ENCODE measurements around the gene SYNGAP1. TPM values are rescaled to one million over a fixed set of nuclear protein-coding genes. Genes with fewer than 3 reads are reported as not detected.
"Not testable (repeated sequence)": the region's sequence is repeated elsewhere in the genome, so short reads cannot be mapped to it uniquely, and the experiment has no call there.

The SYNGAP1 gene
- total RNA-seq, 2 donors from 2014 or later: 9.0 to 9.8 TPM

DNA sequence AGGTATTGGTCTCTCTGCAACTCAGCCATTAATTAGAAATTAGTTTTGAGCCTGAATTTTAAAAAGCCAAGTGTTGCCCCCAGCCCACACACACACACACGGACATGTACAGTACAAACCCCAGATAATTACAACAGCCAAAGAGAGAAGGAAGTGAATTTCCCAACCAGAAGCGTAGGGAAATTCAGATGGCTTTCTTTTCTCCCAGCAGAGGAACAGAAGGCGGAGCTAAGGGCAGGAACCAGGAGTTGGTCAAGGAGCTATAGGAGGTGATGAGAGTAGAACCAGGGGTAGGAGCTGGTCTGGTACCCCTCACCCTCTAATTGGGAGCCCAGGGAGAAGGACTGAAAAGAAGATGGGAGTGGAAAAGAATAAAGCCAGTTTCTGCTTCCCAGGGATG lies 30.6 kb downstream of the SYNGAP1 start:
- no peak for DNase-seq
- no peak for ATAC-seq
- intact Hi-C loops (cut with DNase I): loop anchor here in 1 of 2 donors (10.0 kb wide), 2 partner anchors 56 to 124 kb away; partner anchors contain the start of gene KIFC1

DNA sequence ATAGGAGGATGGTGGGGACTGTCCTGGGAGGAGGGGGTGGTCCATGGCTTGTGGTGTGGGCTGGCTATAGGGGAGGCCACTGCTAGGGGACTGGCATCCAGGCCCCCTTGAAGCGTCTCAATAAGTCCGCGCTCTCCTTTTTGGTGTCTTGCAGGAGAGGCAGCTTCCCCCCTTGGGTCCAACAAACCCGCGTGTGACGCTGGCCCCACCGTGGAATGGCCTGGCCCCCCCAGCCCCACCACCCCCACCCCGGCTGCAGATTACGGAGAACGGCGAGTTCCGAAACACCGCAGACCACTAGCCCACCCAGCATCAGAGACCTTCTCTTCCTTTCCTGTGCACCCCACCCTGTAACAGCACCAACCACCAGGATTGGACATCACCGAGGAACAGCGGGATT lies 31.7 kb downstream of the SYNGAP1 start:
- no peak for DNase-seq
- no peak for ATAC-seq
- intact Hi-C loops (cut with DNase I): loop anchor here in 1 of 2 donors (10.0 kb wide), 2 partner anchors 57 to 123 kb away; partner anchors contain the start of gene KIFC1

DNA sequence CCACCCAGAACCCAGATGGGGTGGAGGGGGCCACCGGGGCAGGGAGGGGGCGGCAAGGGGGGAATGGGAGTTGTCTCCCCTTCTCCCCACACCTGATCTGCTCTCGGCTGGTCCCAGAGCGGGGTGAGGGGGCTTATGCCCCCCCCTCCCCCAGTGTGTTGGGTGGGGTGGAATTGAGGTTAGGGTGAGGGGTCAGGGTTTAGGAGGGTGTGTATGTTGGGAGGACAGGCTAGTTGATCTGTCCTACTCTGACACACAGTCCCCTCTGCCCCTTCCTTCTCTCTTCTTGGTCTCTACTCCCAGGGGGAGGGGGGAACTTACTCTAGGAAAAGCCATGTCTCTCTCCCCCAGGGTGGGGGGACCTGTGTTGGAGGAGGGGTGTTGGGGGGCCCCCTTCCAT lies 32.6 kb downstream of the SYNGAP1 start:
- intact Hi-C loops (cut with DNase I): loop anchor here in 1 of 2 donors (10.0 kb wide), 2 partner anchors 58 to 122 kb away; partner anchors contain the start of gene KIFC1
- ATAC-seq (no peak), DNase-seq (no peak)

DNA sequence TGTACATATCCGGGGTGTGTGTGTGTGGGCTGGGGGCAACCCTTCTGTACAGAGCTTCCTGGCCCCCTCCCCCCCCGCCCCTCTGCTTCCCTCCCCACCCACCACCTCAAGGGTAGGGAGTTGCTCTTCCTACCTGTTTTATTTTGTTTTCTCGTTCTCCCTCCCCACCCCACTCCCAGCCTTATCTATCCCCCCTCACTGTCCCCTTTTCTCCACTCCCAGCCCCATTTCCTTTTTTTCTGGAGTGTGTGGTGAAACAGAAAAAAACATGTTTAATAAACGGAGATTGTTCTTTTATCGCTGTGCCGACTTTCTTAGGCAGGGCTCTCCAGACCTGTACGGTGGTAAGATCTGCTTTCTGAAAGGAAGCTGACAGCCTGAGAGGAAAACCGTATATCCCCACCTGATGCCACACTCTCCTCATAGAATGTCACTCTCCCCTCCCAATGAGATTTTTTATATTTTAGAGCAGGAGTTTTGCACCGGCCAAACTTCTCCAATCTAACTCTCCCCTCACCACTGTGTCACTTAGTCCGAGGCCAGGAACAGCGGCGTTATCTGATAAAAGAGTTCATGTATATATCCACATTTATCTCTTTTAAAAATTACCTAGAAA lies 33.6 kb downstream of the SYNGAP1 start:
- DNase-seq (no peak), ATAC-seq (no peak)
- intact Hi-C loops (cut with DNase I): loop anchor here in 1 of 2 donors (10.0 kb wide), 2 partner anchors 59 to 121 kb away; partner anchors contain the start of gene KIFC1

DNA sequence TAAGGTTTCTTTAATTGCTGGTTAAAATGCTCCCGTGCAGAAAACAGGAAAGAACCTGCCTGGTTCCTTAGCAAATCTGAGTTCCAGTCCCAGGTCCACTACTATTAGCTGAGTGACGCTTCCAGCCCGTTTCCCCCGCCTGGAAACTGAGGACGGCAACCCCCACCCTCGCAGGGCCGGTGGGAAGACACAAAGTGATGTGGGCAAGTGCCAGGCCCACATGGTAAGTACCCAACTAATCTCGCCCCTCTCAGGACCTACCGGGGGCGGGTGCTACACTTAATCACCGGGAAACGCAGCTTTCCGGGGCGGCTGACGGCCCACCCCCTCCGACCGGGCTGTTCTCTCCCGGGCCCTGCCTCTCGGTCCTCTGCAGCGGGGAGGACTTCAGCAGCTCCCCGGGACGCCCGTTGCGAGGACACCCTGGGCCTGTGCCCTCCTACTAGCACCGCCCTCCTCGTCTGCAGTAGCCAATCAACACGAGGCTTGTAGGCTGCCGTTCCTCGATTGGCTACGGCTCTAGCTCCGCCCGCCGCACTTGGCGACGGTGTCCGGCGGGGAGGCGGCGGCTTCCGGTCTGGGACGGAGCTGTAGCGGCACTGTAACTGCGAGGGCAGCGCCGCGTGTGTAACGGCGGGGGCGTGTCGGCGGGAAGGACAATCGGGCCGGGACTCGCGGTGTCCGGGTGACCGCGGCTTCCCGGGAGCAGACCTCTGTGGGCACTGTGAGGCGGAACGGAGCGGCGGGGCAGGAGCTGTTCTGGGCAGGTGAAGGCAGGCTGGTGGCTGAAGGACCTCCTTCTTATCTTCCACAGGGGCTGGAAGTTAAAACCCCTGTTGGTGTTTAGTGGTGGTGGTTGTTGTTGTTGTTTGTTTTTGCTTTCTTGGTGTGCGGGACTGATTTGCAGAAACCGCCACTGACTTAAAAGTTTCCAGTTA lies 34.4 kb downstream of the SYNGAP1 start, which contains the start of gene ZBTB9:
Gene ZBTB9, plus strand, starts transcription at position 568 of the 938 bp plus-strand sequence. CDS start 525 bp downstream, outside the sequence.
- ATAC-seq (peak; percentile 98 to 99), DNase-seq (peak; percentile 97)
- intact Hi-C loops (cut with DNase I): loop anchor here in 1 of 2 donors (10.0 kb wide), 2 partner anchors 59 to 121 kb away; partner anchors contain the start of gene KIFC1

DNA sequence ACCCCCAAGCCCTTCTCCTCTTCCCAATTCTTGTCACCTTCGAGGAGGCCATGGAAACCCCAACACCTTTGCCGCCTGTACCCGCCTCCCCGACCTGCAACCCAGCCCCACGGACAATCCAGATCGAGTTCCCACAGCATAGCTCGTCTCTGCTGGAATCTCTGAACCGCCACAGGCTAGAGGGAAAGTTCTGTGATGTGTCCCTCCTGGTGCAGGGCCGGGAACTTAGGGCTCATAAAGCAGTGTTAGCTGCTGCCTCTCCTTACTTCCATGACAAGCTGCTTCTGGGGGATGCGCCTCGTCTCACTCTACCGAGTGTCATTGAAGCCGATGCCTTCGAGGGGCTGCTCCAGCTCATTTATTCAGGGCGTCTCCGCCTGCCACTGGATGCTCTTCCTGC lies 35.2 kb downstream of the SYNGAP1 start:
- DNase-seq (no peak), ATAC-seq (no peak)
- intact Hi-C loops (cut with DNase I): loop anchor here in 1 of 2 donors (10.0 kb wide), 2 partner anchors 60 to 120 kb away; partner anchors contain the start of gene KIFC1

DNA sequence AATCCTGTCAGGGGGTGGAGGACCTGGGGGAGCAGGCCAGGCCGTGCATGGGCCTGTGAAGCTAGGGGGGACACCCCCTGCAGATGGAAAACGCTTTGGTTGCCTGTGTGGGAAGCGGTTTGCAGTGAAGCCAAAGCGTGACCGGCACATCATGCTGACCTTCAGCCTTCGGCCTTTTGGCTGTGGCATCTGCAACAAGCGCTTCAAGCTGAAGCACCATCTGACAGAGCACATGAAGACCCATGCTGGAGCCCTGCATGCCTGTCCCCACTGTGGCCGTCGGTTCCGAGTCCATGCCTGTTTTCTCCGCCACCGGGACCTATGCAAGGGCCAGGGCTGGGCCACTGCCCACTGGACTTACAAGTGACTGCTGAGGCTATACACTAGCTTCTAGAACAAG lies 36.3 kb downstream of the SYNGAP1 start:
- DNase-seq (no peak), ATAC-seq (no peak)
- intact Hi-C loops (cut with DNase I): loop anchor here in 1 of 2 donors (10.0 kb wide), 2 partner anchors 61 to 119 kb away; partner anchors contain the start of gene KIFC1

DNA sequence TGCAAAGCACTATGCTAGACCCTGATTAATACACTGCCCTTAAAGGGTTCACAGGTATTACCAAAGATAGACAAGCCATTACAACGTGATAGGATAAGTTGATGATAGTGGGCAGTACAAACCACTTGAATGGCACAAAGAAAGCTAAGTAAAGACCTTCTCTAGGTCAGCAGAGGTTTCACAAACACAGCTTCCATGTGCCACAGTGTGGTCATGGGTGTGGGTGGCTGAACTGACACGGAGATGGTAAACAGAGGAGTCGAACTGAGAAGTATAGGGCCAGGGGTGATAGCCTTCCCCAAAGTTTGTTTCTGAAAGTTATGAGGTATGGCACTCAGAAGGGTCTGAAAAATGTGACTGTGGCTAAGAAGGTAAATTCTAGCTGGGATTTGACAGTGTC lies 38.8 kb downstream of the SYNGAP1 start:
- ATAC-seq: no peak
- intact Hi-C loops (cut with DNase I): loop anchor here in 1 of 2 donors (10.0 kb wide), 2 partner anchors 64 to 116 kb away; partner anchors contain the start of gene KIFC1
- no peak for DNase-seq

DNA sequence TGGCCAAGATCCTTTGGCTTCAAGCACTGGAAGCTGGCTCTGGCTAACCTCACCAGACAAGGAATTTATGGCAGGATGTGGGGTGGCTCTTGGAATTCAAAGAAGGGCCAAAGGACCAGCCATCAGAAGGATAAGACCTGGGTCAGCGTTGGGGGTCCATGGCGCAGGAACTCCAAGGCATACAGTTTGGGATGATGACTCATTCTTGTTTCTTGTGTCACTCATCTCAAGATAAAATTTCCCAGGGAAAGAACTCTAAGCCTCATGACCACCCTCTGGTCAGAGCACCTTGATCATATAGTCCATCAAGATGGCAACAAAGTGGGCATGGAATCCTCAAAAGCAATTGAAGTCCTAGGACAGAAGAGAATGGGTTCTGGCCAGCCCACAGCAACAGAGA lies 39.4 kb downstream of the SYNGAP1 start:
- DNase-seq (no peak), ATAC-seq (no peak)
- intact Hi-C loops (cut with DNase I): loop anchor here in 1 of 2 donors (10.0 kb wide), 2 partner anchors 64 to 116 kb away; partner anchors contain the start of gene KIFC1

DNA sequence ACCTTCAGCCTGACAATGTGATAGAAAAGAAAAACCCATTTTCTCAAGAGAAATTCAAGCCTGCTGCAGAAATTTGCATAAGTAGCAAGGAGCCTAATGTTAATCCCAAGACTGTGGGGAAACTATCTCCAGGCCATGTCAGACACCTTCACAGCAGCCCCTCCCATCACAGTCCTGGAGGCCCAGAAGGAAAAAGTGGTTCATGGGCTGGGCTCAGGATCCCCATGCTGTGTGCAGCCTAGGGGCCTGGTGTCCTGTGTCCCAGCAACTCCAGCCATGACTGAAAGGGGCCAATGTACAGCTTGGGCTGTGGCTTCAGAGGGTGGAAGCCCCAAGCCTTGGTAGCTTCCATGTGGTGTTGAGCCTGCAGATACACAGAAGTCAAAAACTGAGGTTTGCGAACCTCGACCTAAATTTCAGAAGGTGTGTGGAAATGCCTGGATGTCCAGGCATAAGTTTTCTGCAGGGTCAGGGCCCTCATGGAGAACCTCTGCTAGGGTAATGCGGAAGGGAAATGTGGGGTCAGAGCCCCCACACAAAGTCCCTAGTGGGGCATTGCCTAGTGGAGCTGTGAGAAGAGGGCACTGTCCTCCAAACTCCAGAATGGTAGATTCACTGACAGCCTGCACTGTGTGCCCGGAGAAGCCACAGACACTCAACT lies 46.3 kb downstream of the SYNGAP1 start:
- intact Hi-C loops (cut with DNase I): no loop called here
- DNase-seq: no peak
- no peak for ATAC-seq

DNA sequence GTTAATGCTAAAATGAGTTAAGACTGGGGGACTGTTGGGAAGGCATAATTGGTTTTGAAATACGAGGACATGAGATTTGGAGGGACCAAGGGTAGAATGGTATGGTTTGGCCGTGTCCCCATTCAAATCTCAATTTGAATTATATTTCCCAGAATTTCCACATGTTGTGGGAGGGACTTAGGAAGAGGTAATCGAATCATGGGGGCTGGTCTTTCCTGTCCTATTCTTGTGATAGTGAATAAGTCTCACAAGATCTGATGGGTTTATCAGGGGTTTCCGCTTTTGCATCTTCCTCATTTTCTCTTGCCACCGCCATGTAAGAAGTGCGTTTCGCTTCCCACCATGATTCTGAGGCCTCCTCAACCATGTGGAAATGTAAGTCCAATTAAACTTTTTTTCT lies 47.2 kb downstream of the SYNGAP1 start:
- ATAC-seq (no peak), DNase-seq (no peak)
- intact Hi-C loops (cut with DNase I): no loop called here

DNA sequence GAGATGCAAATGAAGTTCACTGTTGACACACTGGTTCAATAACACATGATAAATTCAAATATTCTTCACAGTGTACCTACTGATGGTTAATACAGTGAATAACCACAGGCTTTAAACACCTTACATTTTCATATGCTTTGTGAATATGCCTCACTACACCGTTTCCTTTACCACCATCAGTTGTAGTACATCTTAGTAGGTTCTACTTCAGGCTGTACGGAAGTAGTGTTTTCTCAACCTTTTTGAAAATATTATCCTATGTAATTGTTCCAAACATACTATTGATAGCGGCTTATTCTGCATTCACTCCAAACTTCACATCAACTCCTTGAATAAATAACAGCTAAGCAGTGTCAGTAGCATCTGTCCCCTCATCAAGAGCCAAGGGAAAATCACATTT lies 49.8 kb downstream of the SYNGAP1 start:
- intact Hi-C loops (cut with DNase I): no loop called here
- no peak for DNase-seq
- ATAC-seq: no peak

DNA sequence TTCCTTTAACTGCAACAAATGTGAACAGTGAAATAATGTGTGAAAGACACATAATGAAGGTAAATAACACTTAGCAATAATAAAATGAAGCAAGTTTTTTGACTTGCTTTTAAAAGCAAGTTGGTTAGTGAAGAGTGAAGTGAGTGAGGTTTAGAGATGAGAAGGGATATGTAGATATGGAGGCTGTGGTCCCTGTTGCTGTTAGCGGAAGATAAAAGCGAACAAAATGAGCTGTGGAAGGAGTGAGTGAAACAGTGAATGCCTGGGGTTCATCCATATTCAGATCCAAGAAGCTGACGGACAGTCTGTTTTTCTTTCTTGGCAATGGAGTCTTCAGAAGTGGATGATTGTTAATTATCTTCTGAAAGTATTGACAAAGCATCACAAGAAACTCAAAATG lies 58.0 kb downstream of the SYNGAP1 start:
- no peak for DNase-seq
- intact Hi-C loops (cut with DNase I): no loop called here
- no peak for ATAC-seq

DNA sequence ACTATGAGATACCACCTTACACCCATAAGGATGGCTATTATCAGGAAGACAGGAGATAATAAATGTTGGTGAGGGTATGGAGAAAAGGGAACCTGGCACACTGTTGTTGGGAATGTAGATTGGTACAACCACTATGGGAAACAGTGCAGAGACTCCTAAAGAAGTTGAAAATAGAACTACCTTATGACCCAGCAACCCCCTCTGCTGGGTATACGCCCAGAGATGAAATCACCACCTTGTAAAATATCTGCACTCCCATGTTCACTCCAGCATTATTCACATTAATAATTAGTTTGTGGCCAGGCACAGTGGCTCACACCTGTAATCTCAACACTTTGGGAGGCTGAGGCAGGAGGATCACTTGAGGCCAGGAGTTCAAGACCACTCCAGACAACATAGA lies 61.3 kb downstream of the SYNGAP1 start:
- no peak for ATAC-seq
- intact Hi-C loops (cut with DNase I): no loop called here

DNA sequence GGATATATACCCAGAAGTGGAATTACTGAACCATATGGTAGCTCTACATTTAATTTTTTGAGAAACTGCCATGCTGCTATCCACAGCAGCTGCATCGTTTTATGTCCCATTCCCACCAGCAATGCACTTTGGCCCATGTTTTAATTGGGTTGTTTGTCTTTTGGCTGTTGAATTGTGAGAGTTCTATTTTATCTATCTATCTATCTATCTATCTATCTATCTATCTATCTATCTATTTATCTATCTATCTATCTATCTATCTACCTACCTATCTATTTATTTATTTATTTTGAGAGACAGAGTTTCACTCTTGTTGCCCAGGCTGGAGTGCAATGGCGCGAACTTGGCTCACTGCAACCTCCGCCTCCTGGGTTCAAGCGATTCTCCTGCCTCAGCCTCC lies 62.8 kb downstream of the SYNGAP1 start:
- DNase-seq; ATAC-seq; intact Hi-C loops (cut with DNase I): not testable (repeated sequence)

More for the DNA sequence above, 61.3 kb downstream of the SYNGAP1 start:
- DNase-seq: no peak

DNA sequence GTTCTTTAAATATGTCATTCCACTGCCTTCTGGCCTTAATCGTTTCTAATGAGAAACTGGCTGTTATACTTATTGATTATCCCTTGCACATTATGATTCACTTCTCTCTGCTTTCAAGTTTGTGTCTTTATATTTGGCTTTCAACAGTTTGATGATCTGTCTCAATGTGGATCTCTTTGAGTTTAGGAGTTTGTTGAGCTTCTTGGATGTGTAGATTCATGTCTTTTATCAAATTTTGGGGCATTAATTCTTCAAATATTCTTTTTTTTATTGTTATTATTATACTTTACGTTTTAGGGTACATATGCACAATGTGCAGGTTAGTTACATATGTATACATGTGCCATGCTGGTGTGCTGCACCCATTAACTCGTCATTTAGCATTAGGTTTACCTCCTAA lies 63.8 kb downstream of the SYNGAP1 start:
- no peak for DNase-seq
- ATAC-seq: no peak
- intact Hi-C loops (cut with DNase I): no loop called here

DNA sequence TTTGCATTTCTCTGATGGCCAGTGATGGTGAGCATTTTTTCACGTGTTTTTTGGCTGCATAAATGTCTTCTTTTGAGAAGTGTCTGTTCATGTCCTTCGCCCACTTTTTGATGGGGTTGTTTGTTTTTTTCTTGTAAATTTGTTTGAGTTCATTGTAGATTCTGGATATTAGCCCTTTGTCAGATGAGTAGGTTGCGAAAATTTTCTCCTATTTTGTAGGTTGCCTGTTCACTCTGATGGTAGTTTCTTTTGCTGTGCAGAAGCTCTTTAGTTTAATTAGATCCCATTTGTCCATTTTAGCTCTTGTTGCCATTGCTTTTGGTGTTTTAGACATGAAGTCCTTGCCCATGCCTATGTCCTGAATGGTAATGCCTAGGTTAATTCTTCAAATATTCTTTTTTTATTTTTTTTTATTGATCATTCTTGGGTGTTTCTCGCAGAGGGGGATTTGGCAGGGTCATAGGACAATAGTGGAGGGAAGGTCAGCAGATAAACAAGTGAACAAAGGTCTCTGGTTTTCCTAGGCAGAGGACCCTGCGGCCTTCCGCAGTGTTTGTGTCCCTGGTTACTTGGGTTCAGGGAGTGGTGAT lies 64.9 kb downstream of the SYNGAP1 start:
- ATAC-seq; DNase-seq; intact Hi-C loops (cut with DNase I): not testable (repeated sequence)

DNA sequence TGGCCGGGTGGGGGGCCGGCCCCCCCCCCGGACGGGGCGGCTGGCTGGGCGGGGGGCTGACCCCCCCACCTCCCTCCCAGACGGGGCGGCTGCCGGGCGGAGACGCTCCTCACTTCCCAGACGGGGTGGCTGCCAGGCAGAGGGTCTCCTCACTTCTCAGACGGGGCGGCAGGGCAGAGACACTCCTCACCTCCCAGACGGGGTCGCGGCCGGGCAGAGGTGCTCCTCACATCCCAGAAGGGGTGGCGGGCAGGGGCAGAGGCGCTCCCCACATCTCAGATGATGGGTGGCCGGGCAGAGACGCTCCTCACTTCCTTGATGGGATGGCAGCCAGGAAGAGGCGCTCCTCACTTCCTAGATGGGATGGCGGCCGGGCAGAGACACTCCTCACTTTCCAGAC lies 65.8 kb downstream of the SYNGAP1 start:
- DNase-seq: not testable (repeated sequence)

DNA sequence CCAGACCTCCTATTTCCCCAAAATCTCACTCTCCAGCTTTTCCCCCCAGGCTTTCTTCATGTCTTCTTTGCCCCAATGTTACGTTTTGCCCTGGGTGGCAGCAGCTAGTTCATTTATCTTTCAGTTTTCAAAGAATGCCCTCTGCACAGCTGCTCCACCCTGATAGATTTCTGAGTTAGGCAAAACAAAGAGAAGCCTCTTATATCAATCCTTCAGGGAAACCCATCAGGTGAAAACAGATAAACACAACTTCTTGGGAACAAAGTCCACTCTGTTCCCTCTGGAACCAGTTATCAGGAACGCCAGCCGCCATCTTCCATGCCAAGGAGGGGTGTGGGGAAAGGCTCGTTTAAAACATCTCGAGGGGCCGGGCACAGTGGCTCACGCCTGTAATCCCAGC lies 68.5 kb downstream of the SYNGAP1 start:
- intact Hi-C loops (cut with DNase I): no loop called here
- DNase-seq (no peak), ATAC-seq (no peak)

More for the DNA sequence above, 65.8 kb downstream of the SYNGAP1 start:
- ATAC-seq; intact Hi-C loops (cut with DNase I): not testable (repeated sequence)

Measured in left cardiac atrium (tissue), 4 donors.